ENCODE measurements around the gene ANO3.

ANO3 gene

GRCh38 chr11:26649884-26650283 lies 318.0 kb downstream of the ANO3 start:
- no peak for DNase-seq

- DNase-seq: no peak
Measured at GRCh38 chr11:26651916-26652315, 320.0 kb downstream of the ANO3 start.

GRCh38 chr11:26655287-26655686 lies 323.4 kb downstream of the ANO3 start:
- DNase-seq: no peak

DNA sequence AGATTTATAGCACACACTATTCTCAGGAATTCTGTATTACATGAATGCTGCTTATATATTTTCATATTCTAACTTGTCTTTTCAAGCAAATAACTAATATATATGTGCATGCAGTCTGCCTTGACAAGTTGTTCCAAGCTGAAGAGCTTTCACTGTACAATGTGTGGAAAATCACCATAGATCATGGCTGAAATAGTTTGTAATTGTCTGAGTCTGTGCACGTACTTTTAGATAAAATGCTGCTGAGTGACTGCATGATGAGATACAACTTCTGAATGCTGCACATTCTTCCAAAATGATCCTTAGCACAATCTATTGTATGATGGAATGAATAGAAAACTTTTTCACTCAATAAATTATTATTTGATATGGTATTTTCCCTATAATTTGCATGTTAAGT lies 331.0 kb downstream of the ANO3 start:
- no peak for DNase-seq

- DNase-seq: no peak
Measured at GRCh38 chr11:26665036-26665435, 333.1 kb downstream of the ANO3 start.

DNA sequence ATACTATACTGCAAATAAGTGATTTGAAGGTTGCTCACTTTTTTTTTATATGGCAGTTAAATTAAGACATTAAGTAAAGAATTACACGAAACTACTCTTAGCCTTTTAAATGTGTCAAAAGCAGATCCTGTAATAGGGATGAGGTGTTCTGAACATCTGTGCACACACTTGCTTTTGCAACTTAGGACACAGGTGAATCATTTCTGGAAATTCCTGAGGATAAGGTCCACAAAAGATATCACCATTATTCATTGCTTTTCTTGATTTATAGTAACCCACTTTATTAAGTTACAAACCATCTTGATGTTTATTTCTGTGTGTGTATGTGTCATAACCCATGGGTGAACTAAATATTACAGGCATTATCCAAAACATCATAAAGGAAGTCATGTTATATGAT lies 334.0 kb downstream of the ANO3 start:
- DNase-seq: no peak

- DNase-seq: no peak
Measured at GRCh38 chr11:26675233-26675928, 343.5 kb downstream of the ANO3 start.

- DNase-seq: no peak
Measured at GRCh38 chr11:26676641-26677040, 344.7 kb downstream of the ANO3 start.

DNA sequence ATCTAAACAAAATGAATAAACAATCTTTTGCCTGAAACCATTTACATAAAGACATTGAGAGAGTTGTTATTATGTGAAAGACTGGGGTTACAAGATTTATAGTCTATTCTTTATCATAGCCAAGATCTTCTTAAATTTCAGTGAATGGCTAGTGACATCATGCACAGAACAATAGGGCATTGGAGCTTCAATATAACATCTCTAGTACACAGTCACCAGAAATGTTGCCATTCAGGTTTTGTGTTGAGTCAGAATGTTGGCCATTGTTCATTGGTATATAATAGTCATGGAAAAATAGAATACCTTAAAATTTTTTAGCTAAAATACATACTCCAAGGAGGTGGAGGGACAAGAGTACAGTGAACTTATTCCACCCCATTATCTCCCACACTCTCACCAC lies 345.6 kb downstream of the ANO3 start:
- no peak for DNase-seq

GRCh38 chr11:26687351-26687750 lies 355.4 kb downstream of the ANO3 start:
- DNase-seq: no peak

GRCh38 chr11:26688701-26689100 lies 356.8 kb downstream of the ANO3 start:
- DNase-seq: no peak

GRCh38 chr11:26696330-26696729 lies 364.4 kb downstream of the ANO3 start:
- no peak for DNase-seq

- no peak for DNase-seq
Measured at GRCh38 chr11:26698224-26698623, 366.3 kb downstream of the ANO3 start.

GRCh38 chr11:26700574-26701235 lies 368.8 kb downstream of the ANO3 start:
- no peak for DNase-seq

GRCh38 chr11:26702406-26702805 lies 370.5 kb downstream of the ANO3 start:
- no peak for DNase-seq

DNA sequence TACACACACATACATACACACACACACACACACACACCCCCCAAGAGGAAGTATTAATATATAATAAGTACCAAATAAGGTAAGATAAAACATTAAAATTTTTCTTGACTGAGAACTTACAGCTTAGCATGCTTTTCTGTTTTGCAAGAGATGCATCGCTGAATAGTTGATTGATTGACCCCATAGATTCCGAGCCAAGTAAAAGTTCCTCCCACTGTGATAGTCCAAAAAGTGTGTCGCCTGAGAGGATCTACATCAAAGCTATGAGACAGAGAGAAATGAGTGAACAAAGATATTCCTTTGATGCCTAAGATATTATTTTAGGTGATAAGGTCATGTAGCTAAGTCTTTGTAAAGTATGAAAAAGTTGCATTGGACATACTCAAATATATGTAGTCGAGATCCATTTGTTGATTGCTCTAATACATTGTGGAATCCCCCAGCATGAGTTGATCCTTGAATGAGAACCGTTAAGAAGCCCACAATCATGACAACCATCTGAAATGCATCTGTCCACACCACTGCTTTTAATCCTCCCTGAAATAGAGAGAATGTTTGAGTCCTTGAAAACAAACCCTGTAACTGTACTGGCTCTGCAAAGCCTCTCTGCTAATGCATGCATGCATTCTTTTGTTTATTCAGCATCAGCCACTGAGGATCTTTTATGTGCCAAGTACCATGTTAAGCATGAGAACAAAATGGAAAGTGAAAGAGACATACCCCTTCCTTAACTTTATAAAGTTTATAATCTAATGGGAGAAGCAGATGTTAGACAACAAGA lies 371.7 kb downstream of the ANO3 start:
- no peak for DNase-seq

- DNase-seq: no peak
Measured at GRCh38 chr11:26704249-26704648, 372.3 kb downstream of the ANO3 start.

- DNase-seq: no peak
Measured at GRCh38 chr11:26706181-26706580, 374.3 kb downstream of the ANO3 start.

GRCh38 chr11:26708736-26709456 lies 377.0 kb downstream of the ANO3 start:
- DNase-seq: no peak

- DNase-seq: no peak
Measured at GRCh38 chr11:26710489-26710888, 378.6 kb downstream of the ANO3 start.

- no peak for DNase-seq
Measured at GRCh38 chr11:26712497-26712896, 380.6 kb downstream of the ANO3 start.
